BLaER1 (cell line): ENCODE results near the gene WASF2.
"Not testable (repeated sequence)": the region's sequence is repeated elsewhere in the genome, so short reads cannot be mapped to it uniquely, and the experiment has no call there.

Experiments used
- H3K27ac ChIP-seq: shearing (Covaris generic); formaldehyde crosslinking; 2 replicates; pipeline ENCODE4 v1.8.1; 2022
- H3K27me3 ChIP-seq: shearing (Covaris generic); formaldehyde crosslinking; 2 replicates; pipeline ENCODE4 v1.8.1; 2022
- H3K36me3 ChIP-seq: shearing (Covaris generic); formaldehyde crosslinking; 2 replicates; pipeline ENCODE4 v1.8.1; 2022
- H3K4me1 ChIP-seq: shearing (Covaris generic); formaldehyde crosslinking; 2 replicates; pipeline ENCODE4 v1.8.1; 2022
- H3K4me2 ChIP-seq: shearing (Covaris generic); formaldehyde crosslinking; 2 replicates; pipeline ENCODE4 v1.8.1; 2022
- H3K4me3 ChIP-seq: shearing (Covaris generic); formaldehyde crosslinking; 2 replicates; pipeline ENCODE4 v1.8.1; 2022
- H3K9ac ChIP-seq: shearing (Covaris generic); formaldehyde crosslinking; 2 replicates; pipeline ENCODE4 v1.8.1; 2022
- H3K9me3 ChIP-seq: shearing (Covaris generic); formaldehyde crosslinking; 2 replicates; pipeline ENCODE4 v1.8.1; 2022
- H4K20me1 ChIP-seq: shearing (Covaris generic); formaldehyde crosslinking; 2 replicates; pipeline ENCODE4 v1.8.1; 2022
- Cebpa-rat ChIP-seq: shearing (Covaris generic); IDR thresholded peaks from 2 replicates; pipeline ENCODE4 v1.8.1; 2022

WASF2 gene

GRCh38 chr1:27489973-27490741 lies at the start of gene WASF2:
Gene WASF2, minus strand, starts transcription at chr1:27490167. Its CDS starts 61,277 bp downstream, at chr1:27428890.
- TF ChIP-seq Cebpa-rat, result no peak
- H3K4me1 ChIP-seq, result peaks cover 53% of the 10 kb centered on the region
- peaks cover 29% of the 10 kb centered on the region for H4K20me1 ChIP-seq
- no peaks in the 10 kb centered on the region for H3K27me3 ChIP-seq
- peak within 1 kb of the TSS; percentile 98 for H3K9ac ChIP-seq
- no peaks in the 10 kb centered on the region for H3K9me3 ChIP-seq
- peak within 1 kb of the TSS; percentile 91 for H3K4me2 ChIP-seq
- peak within 1 kb of the TSS; percentile 100 for H3K4me3 ChIP-seq
- H3K27ac ChIP-seq, result peak within 1 kb of the TSS; percentile 99
- peaks cover 2% of the 10 kb centered on the region; the same call in 1 of the 2 replicates for H3K36me3 ChIP-seq

- H3K36me3 ChIP-seq, result peaks cover 97% of the 10 kb centered on the region
- no peak overlapping the region for H3K27ac ChIP-seq
- H3K27me3 ChIP-seq, result no peaks in the 10 kb centered on the region
These were observed 48.8 kb upstream of the WASF2 start for GRCh38 chr1:27538793-27539192.

GRCh38 chr1:27538305-27538676 lies 48.3 kb upstream of the WASF2 start:
- not testable (repeated sequence) for H3K27ac ChIP-seq, H3K4me3 ChIP-seq, H3K27me3 ChIP-seq, H3K9ac ChIP-seq, H3K4me2 ChIP-seq, H3K9me3 ChIP-seq
- Histone ChIP-seq H3K36me3 (peaks cover 97% of the 10 kb centered on the region), H3K4me1 (peaks cover 76% of the 10 kb centered on the region), H4K20me1 (peaks cover 80% of the 10 kb centered on the region)

More at GRCh38 chr1:27538793-27539192, 48.8 kb upstream of the WASF2 start:
- Histone ChIP-seq H3K9me3 (no peaks in the 10 kb centered on the region), H3K4me2 (no peak overlapping the region), H3K4me3 (no peak overlapping the region), H4K20me1 (peaks cover 85% of the 10 kb centered on the region), H3K9ac (no peak overlapping the region), H3K4me1 (peaks cover 74% of the 10 kb centered on the region)
- TF ChIP-seq Cebpa-rat, result no peak

GRCh38 chr1:27536767-27537166 lies 46.8 kb upstream of the WASF2 start:
- H3K4me2 ChIP-seq, result no peak overlapping the region
- no peak for TF ChIP-seq Cebpa-rat
- H3K27ac ChIP-seq, result peak overlapping the region; percentile 23; the same call in 1 of the 2 replicates
- peaks cover 76% of the 10 kb centered on the region for H3K4me1 ChIP-seq
- peaks cover 65% of the 10 kb centered on the region for H4K20me1 ChIP-seq
- H3K4me3 ChIP-seq, result no peak overlapping the region
- H3K9ac ChIP-seq, result peak overlapping the region; percentile 7; the same call in 1 of the 2 replicates
- H3K9me3 ChIP-seq, result no peaks in the 10 kb centered on the region
- H3K27me3 ChIP-seq, result no peaks in the 10 kb centered on the region
- H3K36me3 ChIP-seq, result peaks cover 84% of the 10 kb centered on the region

GRCh38 chr1:27536010-27536757 lies 46.2 kb upstream of the WASF2 start:
- Histone ChIP-seq H3K27ac (peak overlapping the region; percentile 29), H3K9ac (peak overlapping the region; percentile 7; the same call in 1 of the 2 replicates), H3K4me1 (peaks cover 76% of the 10 kb centered on the region), H3K4me3 (no peak overlapping the region), H3K9me3 (no peaks in the 10 kb centered on the region), H3K27me3 (no peaks in the 10 kb centered on the region), H3K36me3 (peaks cover 79% of the 10 kb centered on the region), H4K20me1 (peaks cover 60% of the 10 kb centered on the region), H3K4me2 (no peak overlapping the region)
- no peak for TF ChIP-seq Cebpa-rat

GRCh38 chr1:27535386-27535785 lies 45.4 kb upstream of the WASF2 start:
- Histone ChIP-seq H3K27ac (peak overlapping the region; percentile 29; the same call in 1 of the 2 replicates), H3K4me3 (no peak overlapping the region), H4K20me1 (peaks cover 56% of the 10 kb centered on the region), H3K4me2 (no peak overlapping the region), H3K36me3 (peaks cover 74% of the 10 kb centered on the region), H3K4me1 (peaks cover 79% of the 10 kb centered on the region), H3K9me3 (no peaks in the 10 kb centered on the region), H3K9ac (no peak overlapping the region), H3K27me3 (no peaks in the 10 kb centered on the region)
- no peak for TF ChIP-seq Cebpa-rat

GRCh38 chr1:27531959-27532685 lies 42.2 kb upstream of the WASF2 start:
- H3K4me1 ChIP-seq, result peaks cover 90% of the 10 kb centered on the region
- peaks cover 24% of the 10 kb centered on the region for H4K20me1 ChIP-seq
- H3K4me3 ChIP-seq, result no peak overlapping the region
- peaks cover 41% of the 10 kb centered on the region for H3K36me3 ChIP-seq
- peak overlapping the region; percentile 80 for H3K4me2 ChIP-seq
- H3K9me3 ChIP-seq, result no peaks in the 10 kb centered on the region
- H3K9ac ChIP-seq, result peak overlapping the region; percentile 66
- H3K27ac ChIP-seq, result peak overlapping the region; percentile 79
- H3K27me3 ChIP-seq, result no peaks in the 10 kb centered on the region
- no peak for TF ChIP-seq Cebpa-rat

- TF ChIP-seq Cebpa-rat, result no peak
- H4K20me1 ChIP-seq, result peaks cover 4% of the 10 kb centered on the region
- H3K27ac ChIP-seq, result peak overlapping the region; percentile 96; the same call in 1 of the 2 replicates
- no peak overlapping the region for H3K9ac ChIP-seq
- no peaks in the 10 kb centered on the region for H3K27me3 ChIP-seq
- H3K36me3 ChIP-seq, result peaks cover 22% of the 10 kb centered on the region
- no peaks in the 10 kb centered on the region for H3K9me3 ChIP-seq
- H3K4me3 ChIP-seq, result no peak overlapping the region
- H3K4me2 ChIP-seq, result peak overlapping the region; percentile 99; the same call in 1 of the 2 replicates
- peaks cover 90% of the 10 kb centered on the region for H3K4me1 ChIP-seq
These were observed 40.2 kb upstream of the WASF2 start for GRCh38 chr1:27530192-27530591.

- peak overlapping the region; percentile 96 for H3K27ac ChIP-seq
- peaks cover 17% of the 10 kb centered on the region for H3K36me3 ChIP-seq
- H3K4me1 ChIP-seq, result peaks cover 95% of the 10 kb centered on the region
- H3K4me2 ChIP-seq, result peak overlapping the region; percentile 99
- 0 out of 2 replicates have a peak overlapping the region, but pooled peaks have one; percentile 82 for H3K9ac ChIP-seq
- H4K20me1 ChIP-seq, result no peaks in the 10 kb centered on the region
- no peak overlapping the region for H3K4me3 ChIP-seq
- TF ChIP-seq Cebpa-rat, result no peak
- no peaks in the 10 kb centered on the region for H3K27me3 ChIP-seq
- no peaks in the 10 kb centered on the region for H3K9me3 ChIP-seq
These were observed 39.7 kb upstream of the WASF2 start for GRCh38 chr1:27529704-27530018.
